HEK293 (cell line): ENCODE data around the gene RIMS4.

Experiments
- BCL11B ChIP-seq: fragments of 450-650 bp; formaldehyde crosslinking; IDR thresholded peaks from 2 replicates; pipeline ENCODE4 v1.5.1; 2016; ENCODE audit warnings: low read depth, missing biosample characterization, missing genetic modification characterization
- IKZF3 ChIP-seq: fragments of 450-650 bp; IDR thresholded peaks from 2 replicates; pipeline ENCODE4 v1.5.0; 2018; ENCODE audit warnings: missing biosample characterization, mild to moderate bottlenecking, missing genetic modification characterization, moderate library complexity
- KLF10 ChIP-seq: fragments of 450-650 bp; IDR thresholded peaks from 2 replicates; pipeline ENCODE4 v1.5.1; 2018; ENCODE audit warnings: missing biosample characterization, mild to moderate bottlenecking, missing genetic modification characterization
- KLF9 ChIP-seq: fragments of 450-650 bp; formaldehyde crosslinking; IDR thresholded peaks from 2 replicates; pipeline ENCODE4 v1.5.1; 2016; ENCODE audit warnings: missing biosample characterization, missing genetic modification characterization, low read depth
- MZF1 ChIP-seq: fragments of 450-650 bp; formaldehyde crosslinking; IDR thresholded peaks from 2 replicates; pipeline ENCODE4 v1.5.1; 2017; ENCODE audit warnings: missing biosample characterization, missing genetic modification characterization, borderline replicate concordance
- SETDB1 ChIP-seq: IDR thresholded peaks from one replicate; pipeline ENCODE4 v1.6.1; 2017; ENCODE audit warnings: mild to moderate bottlenecking, low read length, moderate library complexity, mixed read lengths; ENCODE audit not compliant: insufficient read length
- ZBTB6 ChIP-seq: fragments of 450-650 bp; formaldehyde crosslinking; IDR thresholded peaks from 2 replicates; pipeline ENCODE4 v1.5.1; 2017; ENCODE audit warnings: missing biosample characterization, missing genetic modification characterization
- ZFP41 ChIP-seq: fragments of 450-650 bp; formaldehyde crosslinking; IDR thresholded peaks from 2 replicates; pipeline ENCODE4 v1.5.1; 2016; ENCODE audit warnings: missing biosample characterization, missing genetic modification characterization, borderline replicate concordance
- ZNF140 ChIP-seq: fragments of 450-650 bp; formaldehyde crosslinking; IDR thresholded peaks from 2 replicates; pipeline ENCODE4 v1.5.1; 2016; ENCODE audit warnings: missing biosample characterization, missing genetic modification characterization
- ZNF214 ChIP-seq: fragments of 450-650 bp; formaldehyde crosslinking; IDR thresholded peaks from 2 replicates; pipeline ENCODE4 v1.5.1; 2017; ENCODE audit warnings: missing biosample characterization, mild to moderate bottlenecking, missing genetic modification characterization, borderline replicate concordance
- ZNF24 ChIP-seq: fragments of 450-650 bp; formaldehyde crosslinking; IDR thresholded peaks from 2 replicates; pipeline ENCODE4 v1.5.1; 2016; ENCODE audit warnings: missing biosample characterization, missing genetic modification characterization
- ZNF292 ChIP-seq: fragments of 450-650 bp; formaldehyde crosslinking; IDR thresholded peaks from 2 replicates; pipeline ENCODE4 v1.5.1; 2016; ENCODE audit warnings: low read depth, missing biosample characterization, missing genetic modification characterization, borderline replicate concordance
- ZNF302 ChIP-seq: fragments of 450-650 bp; formaldehyde crosslinking; IDR thresholded peaks from 2 replicates; pipeline ENCODE4 v1.5.1; 2016; ENCODE audit warnings: missing biosample characterization, missing genetic modification characterization, low read depth
- ZNF311 ChIP-seq: fragments of 450-650 bp; formaldehyde crosslinking; IDR thresholded peaks from 2 replicates; pipeline ENCODE4 v1.5.1; 2017; ENCODE audit warnings: missing biosample characterization, missing genetic modification characterization, borderline replicate concordance
- ZNF391 ChIP-seq: fragments of 450-650 bp; formaldehyde crosslinking; IDR thresholded peaks from 2 replicates; pipeline ENCODE4 v1.5.1; 2016; ENCODE audit warnings: low read depth, missing biosample characterization, missing genetic modification characterization, borderline replicate concordance
- ZNF398 ChIP-seq: fragments of 450-650 bp; formaldehyde crosslinking; IDR thresholded peaks from 2 replicates; pipeline ENCODE4 v1.5.1; 2017; ENCODE audit warnings: missing biosample characterization, missing genetic modification characterization
- ZNF423 ChIP-seq: fragments of 450-650 bp; formaldehyde crosslinking; IDR thresholded peaks from 2 replicates; pipeline ENCODE4 v1.5.1; 2016; ENCODE audit warnings: missing biosample characterization, missing genetic modification characterization
- ZNF529 ChIP-seq: fragments of 450-650 bp; formaldehyde crosslinking; IDR thresholded peaks from 2 replicates; pipeline ENCODE4 v1.5.1; 2017; ENCODE audit warnings: missing genetic modification characterization, missing biosample characterization; ENCODE audit not compliant: insufficient replicate concordance
- ZNF561 ChIP-seq: fragments of 450-650 bp; IDR thresholded peaks from 2 replicates; pipeline ENCODE4 v1.5.1; 2018; ENCODE audit warnings: missing biosample characterization, missing genetic modification characterization, borderline replicate concordance
- ZNF626 ChIP-seq: fragments of 450-650 bp; sonication (Bioruptor Pico); formaldehyde crosslinking; IDR thresholded peaks from 2 replicates; pipeline ENCODE4 v1.5.1; 2018; ENCODE audit warnings: missing biosample characterization, missing genetic modification characterization, inconsistent platforms
- ZNF76 ChIP-seq: fragments of 450-650 bp; formaldehyde crosslinking; IDR thresholded peaks from 2 replicates; pipeline ENCODE4; 2016; ENCODE audit warnings: low read depth, missing biosample characterization, missing genetic modification characterization, borderline replicate concordance
- ZNF768 ChIP-seq: fragments of 450-650 bp; formaldehyde crosslinking; IDR thresholded peaks from 2 replicates; pipeline ENCODE4 v1.5.1; 2018; ENCODE audit warnings: missing biosample characterization, mild to moderate bottlenecking, missing genetic modification characterization
- ZNF776 ChIP-seq: fragments of 450-650 bp; formaldehyde crosslinking; IDR thresholded peaks from 2 replicates; pipeline ENCODE4 v1.5.0; 2017; ENCODE audit warnings: missing biosample characterization, missing genetic modification characterization, borderline replicate concordance
- ZNF837 ChIP-seq: fragments of 450-650 bp; formaldehyde crosslinking; IDR thresholded peaks from 2 replicates; pipeline ENCODE4 v1.5.1; 2016; ENCODE audit warnings: missing biosample characterization, missing genetic modification characterization
- ZSCAN4 ChIP-seq: fragments of 450-650 bp; formaldehyde crosslinking; IDR thresholded peaks from 2 replicates; pipeline ENCODE4 v1.5.1; 2017; ENCODE audit warnings: missing biosample characterization, missing genetic modification characterization
- TF ChIP-seq, protein P1 (sequence below): fragments of 450-650 bp; formaldehyde crosslinking; optimal IDR thresholded peaks from 2 replicates; pipeline ENCODE3; 2016; ENCODE audit warnings: missing biosample characterization, mild to moderate bottlenecking, missing genetic modification characterization
- TF ChIP-seq, protein P2 (sequence below): fragments of 450-650 bp; formaldehyde crosslinking; IDR thresholded peaks from 2 replicates; pipeline ENCODE4 v1.5.1; 2016; ENCODE audit warnings: missing biosample characterization, missing genetic modification characterization
- TF ChIP-seq, protein P3 (sequence below): fragments of 450-650 bp; formaldehyde crosslinking; IDR thresholded peaks from 2 replicates; pipeline ENCODE4 v1.5.1; 2016; ENCODE audit warnings: missing biosample characterization, missing genetic modification characterization, borderline replicate concordance

RIMS4 gene

GRCh38 chr20:44714701-44715498 is 95.4 kb downstream of the RIMS4 start, which contains the start of gene CCN5 (continued):
- no peak for TF ChIP-seq ZNF837
- no peak for TF ChIP-seq ZNF24 (tag by site-specific recombination)
- TF ChIP-seq ZNF302 (tag by site-specific recombination): no peak
- no peak for TF ChIP-seq SETDB1
- TF ChIP-seq ZFP41 (tag by site-specific recombination): no peak
- TF ChIP-seq KLF10 (tag by site-specific recombination): peak; percentile 96
- no peak for TF ChIP-seq MZF1 (tag by site-specific recombination)
- no peak for TF ChIP-seq ZNF626 (tag by site-specific recombination)
- peak; percentile 19; the same call in 1 of the 2 replicates for TF ChIP-seq ZNF391 (tag by site-specific recombination)
- peak; percentile 48; the same call in 1 of the 2 replicates for TF ChIP-seq IKZF3 (tag by site-specific recombination)
- TF ChIP-seq ZNF214 (tag by site-specific recombination): no peak
- peak; percentile 95 for TF ChIP-seq ZSCAN4
- TF ChIP-seq ZNF768 (tag by site-specific recombination): no peak
- no peak for TF ChIP-seq ZNF423
- TF ChIP-seq ZNF76 (tag by site-specific recombination): no peak
- TF ChIP-seq ZNF311 (tag by site-specific recombination): no peak
- TF ChIP-seq ZBTB6 (tag by site-specific recombination): no peak
- peak; percentile 37; the same call in 1 of the 2 replicates for TF ChIP-seq ZNF398 (tag by site-specific recombination)
- TF ChIP-seq KLF9 (tag by site-specific recombination): peak; percentile 95
- TF ChIP-seq ZNF529: no peak
- TF ChIP-seq ZNF292 (tag by site-specific recombination): no peak
- TF ChIP-seq ZNF561: 0 out of 2 replicates have a peak, but pooled peaks have one; percentile 44
- no peak for TF ChIP-seq BCL11B (tag by site-specific recombination)
- TF ChIP-seq, protein P1, sequence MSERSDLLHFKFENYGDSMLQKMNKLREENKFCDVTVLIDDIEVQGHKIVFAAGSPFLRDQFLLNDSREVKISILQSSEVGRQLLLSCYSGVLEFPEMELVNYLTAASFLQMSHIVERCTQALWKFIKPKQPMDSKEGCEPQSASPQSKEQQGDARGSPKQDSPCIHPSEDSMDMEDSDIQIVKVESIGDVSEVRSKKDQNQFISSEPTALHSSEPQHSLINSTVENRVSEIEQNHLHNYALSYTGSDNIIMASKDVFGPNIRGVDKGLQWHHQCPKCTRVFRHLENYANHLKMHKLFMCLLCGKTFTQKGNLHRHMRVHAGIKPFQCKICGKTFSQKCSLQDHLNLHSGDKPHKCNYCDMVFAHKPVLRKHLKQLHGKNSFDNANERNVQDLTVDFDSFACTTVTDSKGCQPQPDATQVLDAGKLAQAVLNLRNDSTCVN (tag by site-specific recombination): peak; percentile 16
- TF ChIP-seq ZNF776 (tag by site-specific recombination): no peak
- TF ChIP-seq, protein P2, sequence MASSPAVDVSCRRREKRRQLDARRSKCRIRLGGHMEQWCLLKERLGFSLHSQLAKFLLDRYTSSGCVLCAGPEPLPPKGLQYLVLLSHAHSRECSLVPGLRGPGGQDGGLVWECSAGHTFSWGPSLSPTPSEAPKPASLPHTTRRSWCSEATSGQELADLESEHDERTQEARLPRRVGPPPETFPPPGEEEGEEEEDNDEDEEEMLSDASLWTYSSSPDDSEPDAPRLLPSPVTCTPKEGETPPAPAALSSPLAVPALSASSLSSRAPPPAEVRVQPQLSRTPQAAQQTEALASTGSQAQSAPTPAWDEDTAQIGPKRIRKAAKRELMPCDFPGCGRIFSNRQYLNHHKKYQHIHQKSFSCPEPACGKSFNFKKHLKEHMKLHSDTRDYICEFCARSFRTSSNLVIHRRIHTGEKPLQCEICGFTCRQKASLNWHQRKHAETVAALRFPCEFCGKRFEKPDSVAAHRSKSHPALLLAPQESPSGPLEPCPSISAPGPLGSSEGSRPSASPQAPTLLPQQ (tag by site-specific recombination): no peak; the same call in 1 of the 2 replicates
- TF ChIP-seq, protein P3, sequence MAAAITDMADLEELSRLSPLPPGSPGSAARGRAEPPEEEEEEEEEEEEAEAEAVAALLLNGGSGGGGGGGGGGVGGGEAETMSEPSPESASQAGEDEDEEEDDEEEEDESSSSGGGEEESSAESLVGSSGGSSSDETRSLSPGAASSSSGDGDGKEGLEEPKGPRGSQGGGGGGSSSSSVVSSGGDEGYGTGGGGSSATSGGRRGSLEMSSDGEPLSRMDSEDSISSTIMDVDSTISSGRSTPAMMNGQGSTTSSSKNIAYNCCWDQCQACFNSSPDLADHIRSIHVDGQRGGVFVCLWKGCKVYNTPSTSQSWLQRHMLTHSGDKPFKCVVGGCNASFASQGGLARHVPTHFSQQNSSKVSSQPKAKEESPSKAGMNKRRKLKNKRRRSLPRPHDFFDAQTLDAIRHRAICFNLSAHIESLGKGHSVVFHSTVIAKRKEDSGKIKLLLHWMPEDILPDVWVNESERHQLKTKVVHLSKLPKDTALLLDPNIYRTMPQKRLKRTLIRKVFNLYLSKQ (tag by site-specific recombination): no peak
- no peak for TF ChIP-seq ZNF140 (tag by site-specific recombination)
